Gastrocnemius medialis (tissue), 4 donors: ENCODE results near the gene DSG3. TPM values are rescaled to one million over a fixed set of nuclear protein-coding genes. Genes with fewer than 3 reads are reported as not detected.

Experiments
- ATAC-seq, 2 donors: fragments of 150-250 bp; one replicate each; pipeline ENCODE4 v1.9.1; 2016
- DNase-seq, 2 donors: peaks; one replicate each; pipeline ENCODE4 v3.0.0-alpha.2; 2019
- H3K27ac ChIP-seq, 4 donors: fragments of 200-600 bp; sonication (generic); 1 replicate in 1 of 4; 2 replicates in 3 of 4; pipeline ENCODE4 v1.5.1; 2016 to 2018; ENCODE audit warnings: mild to moderate bottlenecking in 2 of 4, moderate library complexity in 1 of 4
- H3K27me3 ChIP-seq, 3 donors: fragments of 200-600 bp; sonication (generic) in 2 of 3; 1 replicate in 1 of 3; 2 replicates in 2 of 3; pipeline versions ENCODE4 v1.5.1 to v1.6.0; 2016 to 2019; ENCODE audit warnings: mild to moderate bottlenecking in 1 of 3, moderate library complexity in 1 of 3
- H3K36me3 ChIP-seq, 2 donors: fragments of 200-600 bp; sonication (generic) in 1 of 2; one replicate each; pipeline ENCODE4 v1.5.1; 2017 to 2018
- H3K4me1 ChIP-seq, 2 donors: fragments of 200-600 bp; sonication (generic) in 1 of 2; one replicate each; pipeline ENCODE4 v1.5.1; 2016 to 2017; ENCODE audit warnings: mild to moderate bottlenecking in 2 of 2
- H3K4me3 ChIP-seq, 4 donors: fragments of 200-600 bp; sonication (generic) in 3 of 4; 1 replicate in 1 of 4; 2 replicates in 3 of 4; pipeline ENCODE4 v1.5.1; 2016 to 2019; ENCODE audit warnings: mild to moderate bottlenecking in 2 of 4
- H3K9me3 ChIP-seq, 3 donors: fragments of 200-600 bp; sonication (generic) in 2 of 3; 1 replicate in 1 of 3; 2 replicates in 2 of 3; pipeline ENCODE4 v1.5.1; 2016 to 2019
- CTCF ChIP-seq, 5 experiments: fragments of 450-650 bp in 3 of 5; fragments of 200-600 bp in 2 of 5; sonication (generic) in 2 of 5; IDR thresholded peaks in 4 of 5; conservative IDR thresholded peaks in 1 of 5; 1 replicate in 4 of 5; 2 replicates in 1 of 5; pipeline ENCODE4 v1.5.1; 2016 to 2019; ENCODE audit warnings: antibody characterized with exemption in 5 of 5, mild to moderate bottlenecking in 3 of 5, moderate library complexity in 3 of 5
- POLR2A ChIP-seq, 2 donors: fragments of 450-650 bp; IDR thresholded peaks; one replicate each; pipeline ENCODE4 v1.6.1; 2017; ENCODE audit warnings: antibody characterized with exemption in 2 of 2, mild to moderate bottlenecking in 2 of 2, moderate library complexity in 2 of 2
- in situ Hi-C, 4 donors: fragments of 200-750 bp; cut with MboI; loops; one replicate each; pipeline versions ENCODE4 v1.15.0 to v1.8.0; 2017; ENCODE audit warnings: low sequenced_read_pairs in 4 of 4
- intact Hi-C: fragments of 100-400 bp; cut with DNase I; formaldehyde crosslinking; loops from one replicate; pipeline ENCODE4 v1.15.1; 2023; ENCODE audit warnings: low total_unique reads
- total RNA-seq, 4 donors: library from RNA; depleted of rRNA; stranded (reverse); fragments of >200 nt; gene quantifications; one replicate each; pipeline versions ENCODE4 v1.1.0 to v1.2.3, GENCODE V29; 2016

Gene DSG3
- not detected for total RNA-seq

- Histone ChIP-seq H3K4me3 (no peak within 1 kb of the TSS), H3K9me3 (no peaks in the 10 kb centered on the region), H3K36me3 (no peaks in the 10 kb centered on the region), H3K27ac (no peak within 1 kb of the TSS), H3K27me3 (no peaks in the 10 kb centered on the region), H3K4me1 (no peaks in the 10 kb centered on the region)
- in situ Hi-C loops (no loop called here), intact Hi-C loops (no loop called here)
- DNase-seq: no peak
- TF ChIP-seq POLR2A (IDR thresholded peaks at IDR 0.05) (no peak), CTCF (IDR thresholded peaks at IDR 0.05 in 4 of 5, conservative IDR thresholded peaks at IDR 0.05 in 1 of 5) (no peak)
- ATAC-seq: no peak
These were observed at the start of gene DSG3 for GRCh38 chr18:31447530-31448191. Gene DSG3, plus strand, starts transcription at chr18:31447741. Its CDS starts 137 bp downstream, at chr18:31447878.

GRCh38 chr18:31398191-31398590, 49.4 kb upstream of the DSG3 start:
- peaks cover 0 to 3% of the 10 kb centered on the region in 2 donors for H3K4me1 ChIP-seq
- intact Hi-C loops: no loop called here
- ATAC-seq: no peak
- H3K36me3 ChIP-seq: no peaks in the 10 kb centered on the region
- H3K4me3 ChIP-seq: no peak overlapping the region
- DNase-seq: no peak
- no peak overlapping the region for H3K27ac ChIP-seq
- H3K27me3 ChIP-seq: no peaks in the 10 kb centered on the region
- no peak for TF ChIP-seq POLR2A (IDR thresholded peaks at IDR 0.05)
- TF ChIP-seq CTCF (IDR thresholded peaks at IDR 0.05 in 4 of 5, conservative IDR thresholded peaks at IDR 0.05 in 1 of 5): no peak
- in situ Hi-C loops: no loop called here
- no peaks in the 10 kb centered on the region for H3K9me3 ChIP-seq

- H3K4me1 ChIP-seq: peaks cover 0 to 3% of the 10 kb centered on the region in 2 donors
- H3K4me3 ChIP-seq: no peak overlapping the region
- no peak for ATAC-seq
- H3K36me3 ChIP-seq: no peaks in the 10 kb centered on the region
- H3K9me3 ChIP-seq: no peaks in the 10 kb centered on the region
- no peak overlapping the region for H3K27ac ChIP-seq
- H3K27me3 ChIP-seq: no peaks in the 10 kb centered on the region
- no peak for DNase-seq
- TF ChIP-seq CTCF (IDR thresholded peaks at IDR 0.05 in 4 of 5, conservative IDR thresholded peaks at IDR 0.05 in 1 of 5) (no peak), POLR2A (IDR thresholded peaks at IDR 0.05) (no peak)
- in situ Hi-C loops: no loop called here
- intact Hi-C loops: no loop called here
These were observed 48.1 kb upstream of the DSG3 start for GRCh38 chr18:31399306-31400032.

DNA sequence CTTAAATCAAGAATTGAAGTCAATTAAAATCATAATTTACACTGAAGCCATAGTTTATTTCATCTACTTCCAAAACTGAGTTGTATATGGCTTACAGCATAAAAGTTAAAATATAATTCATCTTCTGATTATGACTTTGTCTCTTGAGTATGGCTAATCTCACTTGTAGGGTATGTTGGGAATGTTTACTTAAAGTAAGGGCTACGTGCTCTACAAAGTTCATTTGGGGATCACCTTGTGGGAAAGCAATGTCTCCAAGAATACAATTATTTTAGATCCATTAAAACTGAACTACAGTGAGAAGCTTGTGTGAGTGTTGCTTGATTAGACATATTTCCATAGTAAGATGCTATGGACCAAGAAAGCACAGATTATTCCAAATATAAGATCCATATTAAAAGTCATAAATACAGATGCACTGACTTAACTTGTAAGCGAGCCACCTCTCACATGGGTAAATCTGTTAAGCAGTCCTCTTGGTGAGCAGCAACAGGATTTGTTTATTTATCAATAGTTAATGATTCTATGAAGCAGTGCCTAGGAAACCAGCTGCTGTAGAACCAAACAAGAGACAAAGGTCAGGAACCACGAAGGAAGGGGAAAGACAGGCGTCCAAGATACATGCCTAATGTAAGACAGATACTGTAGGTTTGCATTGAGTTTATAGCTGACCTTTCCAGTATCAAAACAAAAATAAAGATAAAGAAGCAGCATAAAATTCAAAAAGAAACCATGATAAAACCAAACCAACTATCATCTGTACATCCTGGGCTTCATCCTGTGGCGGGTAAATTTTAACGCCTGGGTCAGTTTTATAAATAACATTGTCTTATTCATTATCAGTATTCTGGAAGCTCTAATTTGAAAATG, 46.1 kb upstream of the DSG3 start:
- H3K27ac ChIP-seq: no peak overlapping the region
- in situ Hi-C loops: no loop called here
- no peak overlapping the region for H3K4me3 ChIP-seq
- H3K9me3 ChIP-seq: no peaks in the 10 kb centered on the region
- peaks cover 0 to 3% of the 10 kb centered on the region in 2 donors for H3K4me1 ChIP-seq
- no peak for TF ChIP-seq POLR2A (IDR thresholded peaks at IDR 0.05)
- TF ChIP-seq CTCF (IDR thresholded peaks at IDR 0.05 in 4 of 5, conservative IDR thresholded peaks at IDR 0.05 in 1 of 5): no peak
- ATAC-seq: no peak
- intact Hi-C loops: no loop called here
- H3K27me3 ChIP-seq: no peaks in the 10 kb centered on the region
- DNase-seq: no peak
- no peaks in the 10 kb centered on the region for H3K36me3 ChIP-seq
